HEK293T (cell line): ENCODE results near the gene IKZF1.

Source experiments
- CTCF ChIA-PET: fragments of 350-600 bp; formaldehyde crosslinking; extraction: SDS; loops from one replicate; lab custom pipeline; 2021; ENCODE audit warnings: antibody characterized with exemption, inconsistent platforms; lab: Yijun Ruan, JAX
- POLR2A ChIA-PET: fragments of 350-600 bp; formaldehyde crosslinking; extraction: SDS; loops from one replicate; lab custom pipeline; 2020; ENCODE audit warnings: antibody characterized with exemption, inconsistent platforms; lab: Yijun Ruan, JAX
- DNase-seq: peaks from one replicate; pipeline ENCODE4 v3.0.0; 2012; ENCODE audit warnings: mixed read lengths; ENCODE audit errors: extremely low spot score
- ARNT ChIP-seq: fragments of 450-650 bp; IDR thresholded peaks from 2 replicates; pipeline ENCODE4 v1.6.1; 2017; ENCODE audit warnings: mild to moderate bottlenecking
- BHLHE40 ChIP-seq: fragments of 450-650 bp; IDR thresholded peaks from 2 replicates; pipeline ENCODE4 v1.6.1; 2016; ENCODE audit warnings: mild to moderate bottlenecking, moderate library complexity, borderline replicate concordance
- CTBP1 ChIP-seq: fragments of 450-650 bp; IDR thresholded peaks from 2 replicates; pipeline ENCODE4 v1.6.1; 2016; ENCODE audit warnings: borderline replicate concordance
- ELF4 ChIP-seq: fragments of 450-650 bp; IDR thresholded peaks from 2 replicates; pipeline ENCODE4 v1.6.1; 2017; ENCODE audit warnings: antibody characterized with exemption
- FOXA1 ChIP-seq: fragments of 450-650 bp; IDR thresholded peaks from 2 replicates; pipeline ENCODE4 v1.6.1; 2016; ENCODE audit warnings: mild to moderate bottlenecking
- FOXK2 ChIP-seq: fragments of 450-650 bp; IDR thresholded peaks from 2 replicates; pipeline ENCODE4 v1.6.1; 2016; ENCODE audit warnings: mild to moderate bottlenecking
- FOXM1 ChIP-seq: fragments of 450-650 bp; IDR thresholded peaks from 2 replicates; pipeline ENCODE4 v1.6.1; 2017; ENCODE audit warnings: mild to moderate bottlenecking, borderline replicate concordance
- HDGF ChIP-seq: fragments of 450-650 bp; IDR thresholded peaks from 2 replicates; pipeline ENCODE4 v1.6.1; 2017; ENCODE audit warnings: antibody characterized with exemption, borderline replicate concordance
- L3MBTL2 ChIP-seq: fragments of 450-650 bp; conservative IDR thresholded peaks from 2 replicates; pipeline ENCODE4 v1.6.1; 2016; ENCODE audit warnings: mild to moderate bottlenecking
- LEF1 ChIP-seq: fragments of 450-650 bp; IDR thresholded peaks from 2 replicates; pipeline ENCODE4 v1.6.1; 2017; ENCODE audit warnings: mild to moderate bottlenecking, borderline replicate concordance
- NFRKB ChIP-seq: fragments of 450-650 bp; IDR thresholded peaks from 2 replicates; pipeline ENCODE4 v1.6.1; 2016; ENCODE audit warnings: mild to moderate bottlenecking, moderate library complexity
- SP1 ChIP-seq: fragments of 450-650 bp; IDR thresholded peaks from 2 replicates; pipeline ENCODE4 v1.6.1; 2017
- SUZ12 ChIP-seq: fragments of 450-650 bp; IDR thresholded peaks from 2 replicates; pipeline ENCODE4 v1.6.1; 2016; ENCODE audit warnings: mild to moderate bottlenecking
- TARDBP ChIP-seq: fragments of 450-650 bp; IDR thresholded peaks from 2 replicates; pipeline ENCODE4 v1.6.1; 2016
- ZNF384 ChIP-seq: fragments of 450-650 bp; IDR thresholded peaks from 2 replicates; pipeline ENCODE4 v1.6.1; 2016
- TF ChIP-seq, protein P1 (sequence below): fragments of 450-650 bp; IDR thresholded peaks from 2 replicates; pipeline ENCODE4 v1.6.1; 2016

Gene IKZF1

DNA sequence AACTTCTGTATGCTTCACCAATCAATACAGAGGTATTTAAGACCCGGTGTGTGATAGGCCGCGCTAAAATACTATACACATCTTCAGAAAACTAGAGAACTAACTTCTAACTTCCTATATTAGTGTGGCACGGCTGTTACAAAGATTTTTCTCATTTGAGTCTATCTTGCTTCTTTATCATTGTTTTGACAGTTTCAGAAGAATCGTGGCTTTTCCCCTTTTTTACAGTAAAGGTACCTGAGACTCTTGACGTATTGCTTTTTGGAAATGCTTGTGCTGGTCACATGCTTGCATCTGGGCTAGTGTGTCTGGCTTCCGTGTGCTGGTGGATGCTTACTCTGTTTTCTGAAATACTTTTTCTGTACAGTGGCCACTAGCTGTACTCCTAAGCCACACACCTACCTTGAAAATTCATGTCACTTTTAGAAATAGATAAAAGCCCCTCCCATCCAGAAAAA, 12.7 kb downstream of the IKZF1 start:
- POLR2A ChIA-PET = no interaction called here

DNA sequence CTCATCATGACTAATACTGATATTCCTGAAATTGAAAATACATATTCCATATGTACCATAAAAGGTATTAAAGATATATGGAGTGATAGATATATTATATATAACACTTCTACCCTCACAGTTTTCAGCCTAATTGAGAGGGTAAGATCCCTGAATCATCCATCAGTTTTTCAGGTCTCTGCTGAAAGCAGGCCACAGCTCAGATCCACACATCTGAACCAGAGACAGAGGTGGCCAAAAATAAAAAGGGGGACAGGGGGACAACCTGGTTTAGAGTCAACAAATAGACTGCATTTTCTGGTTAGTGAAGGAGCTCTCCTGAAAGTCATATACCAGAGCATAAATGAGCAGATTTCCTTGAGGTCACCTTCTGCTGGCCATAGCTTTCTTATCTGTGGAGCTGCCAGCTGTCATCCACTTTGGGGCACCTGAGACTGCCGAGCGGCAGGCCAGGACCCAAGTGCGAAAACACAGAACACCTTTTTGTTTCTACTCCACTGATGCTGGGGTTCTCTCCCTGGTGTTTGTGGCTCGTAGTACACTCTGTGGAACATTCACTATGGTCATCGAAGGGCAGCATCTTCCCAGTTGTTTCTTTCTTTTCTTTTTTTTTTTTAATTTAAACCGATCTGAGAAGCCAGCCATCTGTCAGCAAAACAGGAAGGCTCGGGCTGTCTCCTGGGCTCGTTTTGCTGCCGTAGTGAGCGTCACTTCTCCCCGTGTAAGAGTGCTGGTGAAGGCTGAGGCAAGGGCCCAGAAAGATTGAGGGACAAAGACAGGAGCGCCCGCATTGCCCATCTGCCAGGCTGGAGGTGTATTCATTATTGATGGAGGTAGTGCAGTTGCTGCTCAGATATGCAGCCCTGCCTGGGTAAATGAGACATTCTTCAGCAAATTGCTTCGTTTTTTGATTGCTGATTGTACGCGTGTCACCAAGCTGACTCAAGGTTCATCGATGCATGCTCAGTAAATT, 13.5 kb downstream of the IKZF1 start:
- no peak for DNase-seq
- CTCF ChIA-PET = no interaction called here
- POLR2A ChIA-PET = no interaction called here
- TF ChIP-seq CTBP1 (no peak), FOXA1 (no peak), NFRKB (no peak), ARNT (no peak)

More for the DNA sequence above, 12.7 kb downstream of the IKZF1 start:
- no peak for DNase-seq
- CTCF ChIA-PET = no interaction called here
- TF ChIP-seq ZNF384 (no peak), TARDBP (no peak), BHLHE40 (no peak), FOXA1 (no peak), ARNT (no peak), FOXM1 (no peak), HDGF (no peak), LEF1 (no peak), SP1 (no peak), L3MBTL2 (no peak), SUZ12 (no peak), ELF4 (no peak), FOXK2 (no peak), CTBP1 (no peak), NFRKB (no peak)
- TF ChIP-seq, protein P1, sequence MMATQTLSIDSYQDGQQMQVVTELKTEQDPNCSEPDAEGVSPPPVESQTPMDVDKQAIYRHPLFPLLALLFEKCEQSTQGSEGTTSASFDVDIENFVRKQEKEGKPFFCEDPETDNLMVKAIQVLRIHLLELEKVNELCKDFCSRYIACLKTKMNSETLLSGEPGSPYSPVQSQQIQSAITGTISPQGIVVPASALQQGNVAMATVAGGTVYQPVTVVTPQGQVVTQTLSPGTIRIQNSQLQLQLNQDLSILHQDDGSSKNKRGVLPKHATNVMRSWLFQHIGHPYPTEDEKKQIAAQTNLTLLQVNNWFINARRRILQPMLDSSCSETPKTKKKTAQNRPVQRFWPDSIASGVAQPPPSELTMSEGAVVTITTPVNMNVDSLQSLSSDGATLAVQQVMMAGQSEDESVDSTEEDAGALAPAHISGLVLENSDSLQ = no peak

DNA sequence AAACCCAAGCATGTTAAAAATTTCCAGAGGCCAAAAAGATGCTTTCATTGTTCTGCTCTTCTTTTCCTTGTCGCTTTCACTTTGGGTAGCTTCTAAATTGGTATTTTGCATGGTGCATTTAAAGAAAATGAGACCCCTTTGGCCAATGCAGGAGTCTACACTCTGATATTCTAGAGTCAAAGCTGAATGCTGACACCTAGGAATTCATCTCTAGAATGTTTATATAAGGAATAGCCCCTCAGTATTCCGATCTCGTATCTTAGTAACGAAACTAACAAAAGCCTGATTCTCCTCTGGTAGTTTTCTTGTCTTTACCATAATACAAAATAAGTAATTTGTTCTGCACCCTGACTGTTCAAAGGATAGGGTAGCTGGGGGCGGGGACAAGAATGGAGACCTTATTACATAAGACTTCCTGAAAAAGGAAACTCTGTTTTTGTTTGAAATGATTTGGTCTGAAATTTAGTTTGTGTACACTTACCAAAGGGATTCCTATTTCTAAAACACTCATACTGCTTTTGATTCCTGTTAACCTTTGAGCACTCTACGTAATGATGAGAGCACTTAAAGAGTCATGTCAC, 17.1 kb downstream of the IKZF1 start:
- POLR2A ChIA-PET = no interaction called here

DNA sequence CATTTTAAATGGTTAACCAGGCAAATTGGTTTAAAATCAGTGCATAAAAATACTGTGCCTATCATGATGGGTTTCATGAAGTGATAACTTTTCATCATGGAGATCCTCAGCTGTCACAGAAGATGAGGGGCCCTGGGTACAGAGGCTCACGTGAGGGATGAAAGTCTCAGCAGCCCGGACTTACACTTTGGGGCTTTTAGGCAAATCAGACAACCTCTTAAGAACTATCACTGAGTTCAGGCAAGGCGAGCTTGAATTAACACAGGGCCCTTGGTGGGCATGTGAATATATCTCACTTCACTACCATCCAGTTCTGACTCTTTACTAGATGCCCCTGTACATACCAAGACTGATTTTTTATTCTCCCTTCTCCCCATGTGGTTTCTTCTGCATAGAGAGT, 19.6 kb downstream of the IKZF1 start:
- POLR2A ChIA-PET = no interaction called here
- CTCF ChIA-PET = no interaction called here
- TF ChIP-seq ARNT (no peak), SUZ12 (no peak), ELF4 (no peak), FOXM1 (no peak), HDGF (no peak), L3MBTL2 (no peak), TARDBP (no peak), BHLHE40 (no peak), NFRKB (no peak), LEF1 (no peak)
- no peak for DNase-seq

More for the DNA sequence above, 17.1 kb downstream of the IKZF1 start:
- CTCF ChIA-PET = no interaction called here
- no peak for DNase-seq
- TF ChIP-seq LEF1 (no peak), TARDBP (no peak), BHLHE40 (no peak), CTBP1 (no peak), SUZ12 (no peak), L3MBTL2 (no peak), FOXM1 (no peak)
- TF ChIP-seq, protein P1 = no peak

DNA sequence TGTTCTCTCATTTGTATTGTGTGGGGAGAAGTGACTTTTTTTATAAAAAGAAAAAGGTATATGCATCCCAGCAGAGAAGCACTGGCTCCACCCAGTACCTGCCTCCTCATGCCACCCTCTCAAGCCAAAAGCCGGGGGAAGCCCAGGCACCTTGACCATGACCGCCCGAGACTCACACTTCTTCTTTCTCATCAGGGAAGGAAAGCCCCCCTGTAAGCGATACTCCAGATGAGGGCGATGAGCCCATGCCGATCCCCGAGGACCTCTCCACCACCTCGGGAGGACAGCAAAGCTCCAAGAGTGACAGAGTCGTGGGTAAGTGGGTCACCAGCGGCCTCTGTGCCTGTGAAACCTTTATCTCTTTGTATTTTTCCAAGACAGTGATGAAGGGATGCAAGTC, 22.9 kb downstream of the IKZF1 start:
- ChIA-PET POLR2A (no interaction called here), CTCF (no interaction called here)
- TF ChIP-seq ELF4 = no peak
- no peak for DNase-seq

DNA sequence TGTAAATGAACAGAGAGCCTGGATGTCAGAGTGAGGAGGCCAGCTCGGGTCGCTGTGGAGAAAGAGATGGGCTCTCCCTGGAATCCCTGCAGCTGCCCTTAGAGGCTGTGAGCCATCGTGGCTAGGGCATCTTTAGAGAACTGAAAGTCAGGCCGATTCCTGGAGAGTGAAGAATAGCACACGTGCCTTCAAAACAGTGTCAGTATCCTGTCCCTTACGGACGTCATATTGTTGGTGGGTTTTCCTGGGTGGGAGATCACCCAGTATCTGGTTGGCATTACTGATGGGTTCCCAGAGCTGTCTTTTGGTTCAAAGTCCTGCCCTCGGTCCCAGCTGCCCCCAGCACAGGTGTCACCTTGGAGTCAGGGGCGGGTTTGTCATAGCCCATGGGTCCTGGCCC, 25.3 kb downstream of the IKZF1 start:
- ChIA-PET CTCF (no interaction called here), POLR2A (no interaction called here)
- TF ChIP-seq ELF4 (no peak), FOXK2 (no peak), HDGF (no peak), FOXA1 (no peak), SUZ12 (no peak), LEF1 (no peak), CTBP1 (no peak), TARDBP (no peak), L3MBTL2 (no peak), FOXM1 (no peak)
- TF ChIP-seq, protein P1 = no peak
- no peak for DNase-seq
